RWPE1 (cell line): Measurements from ENCODE around the gene GNE.
"Not testable (repeated sequence)": the region's sequence is repeated elsewhere in the genome, so short reads cannot be mapped to it uniquely, and the experiment has no call there.

Experiments
- CTCF ChIA-PET: fragments of 350-600 bp; sonication (Branson Sonifier 250); formaldehyde crosslinking; extraction: SDS; loops from one replicate; lab custom pipeline; 2021; lab: Yijun Ruan, JAX
- POLR2A ChIA-PET: fragments of 400-600 bp; formaldehyde crosslinking; extraction: SDS; loops from one replicate; lab custom pipeline; 2020; ENCODE audit warnings: antibody characterized with exemption; ENCODE audit not compliant: low non-redundant PET; lab: Yijun Ruan, JAX
- DNase-seq: peaks from one replicate; pipeline ENCODE4 v3.0.0; 2012; ENCODE audit warnings: low spot score
- H3K27ac ChIP-seq: fragments of 450-650 bp; 2 replicates; pipeline ENCODE4 v1.5.1; 2017
- CTCF ChIP-seq: fragments of 450-650 bp; conservative IDR thresholded peaks from 2 replicates; pipeline ENCODE4 v1.5.1; 2017; ENCODE audit warnings: low read depth, mild to moderate bottlenecking

The GNE gene

DNA sequence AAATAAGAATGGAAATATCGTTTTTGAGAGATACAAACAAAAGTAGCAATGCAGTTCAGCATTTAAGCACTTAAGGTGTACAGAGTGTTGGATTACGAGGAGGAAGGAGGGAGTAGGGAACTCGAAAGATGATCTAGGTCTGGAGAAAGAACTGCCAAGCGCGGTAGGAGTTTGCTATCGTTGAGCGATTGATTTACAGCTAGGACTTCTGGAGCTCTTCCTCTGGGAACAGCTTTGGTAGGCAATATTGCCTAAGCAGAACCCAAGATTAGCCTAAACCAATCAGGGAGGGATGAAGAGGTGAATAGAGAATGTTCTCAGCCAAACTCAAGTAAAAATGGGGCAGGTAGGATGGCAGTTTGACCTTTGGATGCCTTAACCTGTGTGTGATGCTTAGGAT lies 66.6 kb downstream of the GNE start:
- ChIA-PET POLR2A (interaction anchor here (0.6 kb wide), 1 partner anchor 16 kb away, joined by 3 read pairs; no protein-coding TSS in a partner anchor), CTCF (interaction anchor here (0.6 to 1.2 kb wide), 2 partner anchors 27 to 236 kb away, joined by 3 to 7 read pairs; no protein-coding TSS in a partner anchor)
- peak; percentile 18 for DNase-seq
- TF ChIP-seq CTCF: no peak
- peak overlapping the region; percentile 82 for H3K27ac ChIP-seq

DNA sequence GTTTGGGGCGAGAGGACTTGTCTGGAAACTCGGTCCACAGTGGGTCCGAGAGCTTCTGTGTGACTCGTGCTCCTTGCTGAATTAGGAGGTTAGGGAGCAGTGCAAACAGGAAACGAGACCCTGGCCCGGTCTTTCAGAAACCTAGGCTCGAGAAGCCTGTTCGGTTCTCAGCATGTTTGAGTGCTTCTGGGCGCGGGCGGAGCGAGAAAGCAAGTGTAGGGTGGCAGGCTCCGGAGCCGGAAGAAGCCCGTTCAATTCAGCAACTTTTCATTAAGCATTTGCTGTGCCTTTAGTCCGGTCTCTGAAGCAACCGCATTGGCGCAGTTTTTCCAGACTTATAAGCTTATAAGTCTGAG lies 67.0 kb downstream of the GNE start:
- DNase-seq: peak; percentile 23
- ChIA-PET POLR2A (interaction anchor here (0.6 kb wide), 1 partner anchor 16 kb away, joined by 3 read pairs; no protein-coding TSS in a partner anchor), CTCF (interaction anchor here (0.6 to 1.2 kb wide), 2 partner anchors 27 to 235 kb away, joined by 3 to 7 read pairs; no protein-coding TSS in a partner anchor)
- peak overlapping the region; percentile 82 for H3K27ac ChIP-seq
- no peak for TF ChIP-seq CTCF

DNA sequence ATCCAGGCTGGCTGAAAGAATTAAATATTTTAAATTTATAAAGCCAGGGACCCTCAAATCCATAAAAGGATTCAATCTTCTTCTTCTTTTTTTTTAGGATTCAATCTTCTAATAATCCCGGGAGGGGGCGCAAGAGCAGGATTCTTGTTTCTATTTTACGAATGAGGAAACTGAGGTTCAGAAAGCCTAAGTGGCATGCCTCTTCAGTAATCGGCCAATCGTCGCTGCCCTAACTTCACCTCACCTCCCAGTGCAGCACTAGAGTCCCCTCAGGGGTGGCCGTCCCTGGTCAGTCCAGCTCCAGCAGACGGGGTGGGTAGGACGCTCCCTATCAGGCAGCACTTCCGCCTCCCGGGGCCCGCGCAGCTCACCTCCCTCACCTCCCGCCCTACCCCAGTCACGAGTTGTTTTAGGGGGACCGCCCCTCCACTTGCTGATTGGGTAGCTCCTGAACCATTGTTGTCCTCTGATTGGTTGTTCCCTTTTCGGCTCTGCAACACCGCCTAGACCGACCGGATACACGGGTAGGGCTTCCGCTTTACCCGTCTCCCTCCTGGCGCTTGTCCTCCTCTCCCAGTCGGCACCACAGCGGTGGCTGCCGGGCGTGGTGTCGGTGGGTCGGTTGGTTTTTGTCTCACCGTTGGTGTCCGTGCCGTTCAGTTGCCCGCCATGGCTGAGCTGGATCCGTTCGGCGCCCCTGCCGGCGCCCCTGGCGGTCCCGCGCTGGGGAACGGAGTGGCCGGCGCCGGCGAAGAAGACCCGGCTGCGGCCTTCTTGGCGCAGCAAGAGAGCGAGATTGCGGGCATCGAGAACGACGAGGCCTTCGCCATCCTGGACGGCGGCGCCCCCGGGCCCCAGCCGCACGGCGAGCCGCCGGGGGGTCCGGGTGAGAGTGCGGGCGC lies 67.6 kb downstream of the GNE start, which contains the start of gene CLTA:
Gene CLTA (plus strand): TSS at position 534 of the 902 bp plus-strand sequence. CDS start 136 bp downstream, at position 670.
- DNase-seq: peak; percentile 100
- TF ChIP-seq CTCF: peak; percentile 82
- CTCF ChIA-PET: interaction anchor here (0.6 to 2.0 kb wide), 9 partner anchors 9 to 419 kb away, joined by 3 to 7 read pairs (median 4); no protein-coding TSS in a partner anchor
- H3K27ac ChIP-seq: peak within 1 kb of the TSS; percentile 82
- POLR2A ChIA-PET: interaction anchor here (0.6 kb wide), 1 partner anchor 17 kb away, joined by 3 read pairs; no protein-coding TSS in a partner anchor

DNA sequence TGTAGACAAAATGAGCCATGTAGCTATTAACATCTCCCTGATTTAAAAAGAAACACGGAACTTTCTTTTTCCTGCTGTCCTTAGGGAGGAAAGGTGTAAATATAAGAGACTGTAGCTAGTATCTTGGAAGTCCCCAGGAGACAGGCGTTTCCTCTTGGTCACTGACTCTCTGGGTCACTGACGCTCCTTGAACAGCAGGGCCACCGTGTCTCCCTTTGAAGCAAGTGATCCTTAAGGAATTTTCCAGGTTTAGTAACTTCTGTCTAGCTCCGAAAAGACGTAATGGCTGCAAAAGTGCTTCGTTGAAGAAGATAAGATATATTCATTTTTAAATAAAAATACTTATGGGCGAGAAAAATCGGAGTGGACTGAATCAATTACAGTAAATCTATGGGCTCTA lies 68.3 kb downstream of the GNE start:
- no peak for DNase-seq
- CTCF ChIA-PET: interaction anchor here (0.6 to 2.0 kb wide), 8 partner anchors 21 to 429 kb away, joined by 3 to 6 read pairs (median 5); partner anchors contain the start of gene CCIN
- H3K27ac ChIP-seq: peak overlapping the region; percentile 82
- POLR2A ChIA-PET: interaction anchor here (0.9 kb wide), 1 partner anchor 139 kb away, joined by 3 read pairs; no protein-coding TSS in a partner anchor
- no peak for TF ChIP-seq CTCF

DNA sequence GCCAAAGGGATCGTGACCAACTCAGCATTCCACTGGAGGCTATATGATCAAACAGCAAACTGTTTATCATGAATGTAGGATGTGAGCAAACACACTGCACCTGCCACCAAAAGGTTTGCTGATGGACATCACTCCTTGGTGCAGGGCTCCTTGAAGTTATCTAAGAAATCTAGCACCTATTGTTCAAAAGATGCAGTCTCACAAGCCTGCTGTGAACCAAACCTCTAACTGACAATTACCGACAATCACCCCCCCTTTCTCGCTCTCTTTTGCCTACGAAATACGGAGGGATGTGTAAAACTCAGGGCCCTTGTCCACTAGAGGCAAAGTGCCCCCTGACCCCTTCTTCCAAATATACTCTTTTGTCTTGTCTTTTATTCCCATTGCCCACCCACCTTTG lies 70.0 kb downstream of the GNE start:
- POLR2A ChIA-PET: no interaction called here
- no peak for DNase-seq
- no peak for TF ChIP-seq CTCF
- CTCF ChIA-PET: no interaction called here
- no peak overlapping the region for H3K27ac ChIP-seq

DNA sequence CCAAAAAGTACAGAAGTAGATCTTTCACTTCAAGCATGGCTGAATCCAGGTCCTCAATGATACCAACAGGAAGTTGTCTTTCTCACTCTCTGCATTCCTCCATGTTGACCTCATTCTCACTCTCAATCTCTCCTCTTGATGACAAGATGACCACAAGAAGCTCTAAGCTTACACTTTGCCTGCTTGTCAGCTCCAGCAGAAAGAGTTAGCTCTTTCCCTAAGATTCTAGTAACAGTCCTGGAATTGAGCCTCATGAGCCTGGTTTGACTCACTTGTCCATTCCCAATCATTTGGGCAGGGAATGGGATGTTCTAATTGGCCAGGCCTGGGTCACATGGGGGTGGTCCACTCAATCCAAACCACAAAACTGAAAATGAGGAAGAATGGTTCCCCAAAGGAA lies 70.8 kb downstream of the GNE start:
- no peak for TF ChIP-seq CTCF
- POLR2A ChIA-PET: no interaction called here
- CTCF ChIA-PET: no interaction called here
- no peak overlapping the region for H3K27ac ChIP-seq
- DNase-seq: no peak

DNA sequence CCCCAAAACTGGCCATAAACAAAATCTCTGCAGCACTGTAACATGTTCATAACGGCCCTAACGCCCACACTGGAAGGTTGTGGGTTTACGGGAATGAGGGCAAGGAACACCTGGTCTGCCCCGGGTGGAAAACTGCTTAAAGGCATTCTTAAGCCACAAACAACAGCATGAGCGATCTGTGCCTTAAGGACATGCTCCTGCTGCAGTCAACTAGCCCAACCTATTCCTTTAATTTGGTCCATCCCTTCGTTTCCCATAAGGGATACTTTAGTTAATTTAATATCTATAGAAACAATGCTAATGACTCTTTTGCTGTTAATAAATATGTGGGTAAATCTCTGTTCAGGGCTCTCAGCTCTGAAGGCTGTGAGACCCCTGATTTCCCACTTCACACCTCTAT lies 78.0 kb downstream of the GNE start:
- CTCF ChIA-PET: interaction anchor here (0.7 kb wide), 1 partner anchor 1236 kb away, joined by 3 read pairs; no protein-coding TSS in a partner anchor
- H3K27ac ChIP-seq, POLR2A ChIA-PET, DNase-seq: not testable (repeated sequence)
